GM13977 (cell line): ENCODE data around the gene VLDLR.

Experiments used
- DNase-seq: peaks from one replicate; pipeline ENCODE4 v3.0.0; 2012; ENCODE audit warnings: low spot score
- in situ Hi-C: fragments of 300-500 bp; cut with MboI; formaldehyde crosslinking; loops from one replicate; pipeline ENCODE4 v1.12.0; 2022; ENCODE audit warnings: low sequenced_read_pairs, low pct_unique_long_range_greater_than_20kb, mixed read lengths, inconsistent platforms; ENCODE audit not compliant: unreplicated experiment
- TF ChIP-seq, protein P1 (sequence below): IDR thresholded peaks from 2 replicates; pipeline ENCODE4 v1.5.1; 2012; ENCODE audit warnings: mild to moderate bottlenecking, control low read depth; ENCODE audit not compliant: insufficient read depth; ENCODE audit errors: extremely low read depth, missing control alignments

Gene VLDLR

DNA sequence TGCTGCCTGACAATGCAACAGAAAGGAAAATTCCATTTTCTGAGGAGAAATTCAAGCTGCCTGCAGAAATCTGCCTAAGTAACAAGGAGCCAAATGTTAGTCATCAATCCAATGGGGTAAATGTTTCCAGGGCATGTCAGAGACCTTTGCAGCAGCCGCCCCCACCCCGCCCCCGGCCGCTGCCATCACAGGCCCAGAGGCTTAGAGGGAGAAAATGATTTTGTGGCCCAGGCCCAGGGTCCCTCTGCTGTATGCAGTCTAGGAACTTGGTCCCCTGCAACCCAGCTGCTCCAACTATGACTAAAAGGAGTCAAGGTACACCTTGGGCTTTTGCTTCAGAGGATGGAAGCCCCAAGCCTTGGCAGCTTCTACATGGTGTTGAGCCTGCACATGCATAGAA lies 45.0 kb downstream of the VLDLR start:
- DNase-seq = no peak
- TF ChIP-seq, protein P1, sequence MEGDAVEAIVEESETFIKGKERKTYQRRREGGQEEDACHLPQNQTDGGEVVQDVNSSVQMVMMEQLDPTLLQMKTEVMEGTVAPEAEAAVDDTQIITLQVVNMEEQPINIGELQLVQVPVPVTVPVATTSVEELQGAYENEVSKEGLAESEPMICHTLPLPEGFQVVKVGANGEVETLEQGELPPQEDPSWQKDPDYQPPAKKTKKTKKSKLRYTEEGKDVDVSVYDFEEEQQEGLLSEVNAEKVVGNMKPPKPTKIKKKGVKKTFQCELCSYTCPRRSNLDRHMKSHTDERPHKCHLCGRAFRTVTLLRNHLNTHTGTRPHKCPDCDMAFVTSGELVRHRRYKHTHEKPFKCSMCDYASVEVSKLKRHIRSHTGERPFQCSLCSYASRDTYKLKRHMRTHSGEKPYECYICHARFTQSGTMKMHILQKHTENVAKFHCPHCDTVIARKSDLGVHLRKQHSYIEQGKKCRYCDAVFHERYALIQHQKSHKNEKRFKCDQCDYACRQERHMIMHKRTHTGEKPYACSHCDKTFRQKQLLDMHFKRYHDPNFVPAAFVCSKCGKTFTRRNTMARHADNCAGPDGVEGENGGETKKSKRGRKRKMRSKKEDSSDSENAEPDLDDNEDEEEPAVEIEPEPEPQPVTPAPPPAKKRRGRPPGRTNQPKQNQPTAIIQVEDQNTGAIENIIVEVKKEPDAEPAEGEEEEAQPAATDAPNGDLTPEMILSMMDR = no peak
- in situ Hi-C loops = no loop called here

DNA sequence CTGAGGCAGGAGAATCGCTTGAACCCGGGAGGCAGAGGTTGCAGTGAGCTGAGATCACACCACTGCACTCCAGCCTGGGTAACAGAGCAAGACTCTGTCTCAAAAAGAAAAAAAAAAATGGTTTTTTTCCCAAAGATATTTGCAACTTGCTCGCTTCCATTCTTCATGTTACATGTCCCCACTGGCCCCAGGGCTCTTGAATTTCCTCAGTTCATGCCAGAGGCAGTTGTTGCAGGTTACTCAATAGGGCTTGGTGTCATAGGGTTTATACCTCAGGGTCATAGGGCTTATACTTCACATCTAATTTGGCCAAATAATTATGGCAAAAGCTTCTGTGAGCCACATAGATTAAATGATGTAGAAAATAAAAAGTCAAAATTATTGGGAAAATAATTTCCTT lies 51.6 kb downstream of the VLDLR start:
- in situ Hi-C loops = no loop called here
- TF ChIP-seq, protein P1 = no peak
- no peak for DNase-seq

DNA sequence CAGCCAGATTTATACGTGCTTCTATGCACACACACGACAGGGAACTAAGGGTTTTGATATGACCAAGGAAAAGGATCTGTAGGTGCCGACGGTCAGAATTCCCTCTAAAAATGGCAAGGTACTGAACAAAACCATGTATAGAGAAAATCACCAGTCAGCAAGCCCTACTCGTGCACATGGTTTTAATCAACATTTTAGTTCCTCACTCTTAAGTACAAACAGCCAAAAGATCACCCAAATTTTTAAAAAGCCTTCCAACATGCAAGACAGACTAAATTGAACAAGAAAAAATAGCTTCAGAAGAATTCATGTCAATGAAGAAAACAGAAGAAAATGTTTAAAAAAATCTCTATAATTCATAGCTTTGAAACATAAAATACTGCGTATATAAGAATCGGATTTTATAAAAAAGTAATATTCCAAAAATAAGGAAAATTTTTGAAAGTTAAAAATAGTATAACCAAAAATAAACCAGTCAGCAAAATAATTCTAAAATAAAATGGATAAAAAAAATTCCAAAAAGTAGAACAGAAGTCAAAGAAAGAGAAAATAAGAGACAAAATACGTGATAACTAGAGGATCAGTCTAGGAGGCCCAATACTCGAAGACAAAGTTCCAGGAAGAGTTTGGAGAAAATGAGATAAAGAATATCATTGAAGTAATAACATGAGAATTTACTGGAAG lies 52.7 kb downstream of the VLDLR start:
- no peak for DNase-seq
- in situ Hi-C loops = no loop called here
- TF ChIP-seq, protein P1 = no peak

DNA sequence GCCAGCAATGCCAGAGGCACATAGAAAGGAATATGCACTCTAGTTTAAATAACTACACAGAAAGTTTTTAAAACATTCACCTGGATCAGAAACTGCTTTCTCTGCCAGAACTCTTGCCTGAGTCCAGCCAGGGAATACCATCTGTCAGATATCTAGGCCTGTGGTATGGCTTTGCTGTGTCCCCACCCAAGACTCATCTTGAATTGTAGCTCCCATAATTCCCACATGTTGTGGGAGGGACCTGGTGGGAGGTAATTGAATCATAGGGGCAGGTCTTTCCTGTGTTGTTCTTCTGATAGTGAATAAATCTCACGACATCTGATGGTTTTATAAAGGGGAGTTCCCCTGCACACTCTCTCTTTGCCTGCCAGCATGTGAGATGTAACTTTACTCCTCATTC lies 54.2 kb downstream of the VLDLR start:
- in situ Hi-C loops = no loop called here

DNA sequence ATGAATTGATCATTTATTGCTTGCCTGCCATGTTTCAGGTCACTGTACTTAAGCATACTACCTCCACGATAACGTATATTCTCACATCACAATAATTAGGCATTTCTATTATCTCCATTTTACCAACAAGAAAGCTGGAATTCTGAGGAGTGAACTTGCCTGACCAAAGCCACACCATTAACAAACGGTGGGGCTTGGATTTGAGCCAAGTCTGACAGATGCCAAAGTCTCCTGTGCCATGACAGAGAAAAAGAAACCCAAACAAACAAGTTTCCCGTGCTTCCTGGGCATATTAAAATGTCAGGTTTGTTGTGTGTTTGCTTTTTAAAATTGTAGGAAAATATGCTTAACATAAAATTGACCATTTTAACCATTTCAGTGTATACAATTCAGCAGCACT lies 54.9 kb downstream of the VLDLR start:
- DNase-seq = no peak
- TF ChIP-seq, protein P1 = no peak
- in situ Hi-C loops = no loop called here

More for the DNA sequence above, 54.2 kb downstream of the VLDLR start:
- TF ChIP-seq, protein P1 = no peak
- DNase-seq = no peak

DNA sequence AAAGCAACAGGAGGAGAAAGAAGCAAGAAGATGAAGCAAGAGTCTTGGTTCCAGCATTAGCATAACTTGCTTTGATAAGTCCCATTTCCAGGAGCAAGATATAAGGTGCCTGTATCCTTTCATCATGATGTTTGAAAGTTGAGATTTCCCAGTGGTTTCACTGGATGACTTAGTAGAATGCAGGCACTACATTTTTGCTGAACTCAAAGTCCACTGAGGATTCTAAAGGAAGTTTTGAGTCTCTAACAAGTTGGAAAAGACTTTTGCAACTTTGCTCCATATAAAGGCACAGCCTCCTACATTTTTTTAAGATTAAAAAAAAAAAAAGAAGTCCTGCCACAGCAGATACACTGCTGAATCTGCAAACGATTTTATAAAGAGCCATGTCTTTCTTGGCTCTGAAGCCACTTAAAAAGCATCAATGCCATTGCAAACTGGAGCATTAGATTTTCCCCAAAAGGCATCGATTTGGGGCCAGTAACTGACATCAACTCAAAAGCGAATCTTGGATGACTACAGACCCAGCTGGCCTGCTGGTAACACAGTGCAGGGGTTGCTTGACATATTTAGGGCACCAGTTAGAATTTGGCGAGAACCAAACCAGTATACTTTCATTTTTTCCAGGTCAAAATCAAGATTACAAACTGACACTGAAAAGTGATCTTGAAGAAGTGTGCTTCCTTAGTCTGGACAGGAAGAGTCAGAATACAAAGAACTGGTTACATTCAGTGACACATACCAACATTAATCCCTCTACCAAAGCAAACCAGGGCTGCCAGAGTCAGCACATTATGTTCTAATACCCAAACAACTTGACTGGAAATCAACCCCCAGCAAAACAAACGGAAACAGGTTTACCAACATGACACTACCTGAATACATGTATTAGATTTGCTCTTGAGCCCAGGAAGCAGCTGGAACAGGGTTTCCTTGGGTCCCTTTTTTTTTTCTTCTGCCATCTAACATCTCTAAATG lies 56.6 kb downstream of the VLDLR start:
- TF ChIP-seq, protein P1 = no peak
- in situ Hi-C loops = no loop called here
- no peak for DNase-seq
